CD14-positive monocyte (primary cell): Measurements from ENCODE around the gene PLCH2. TPM values are rescaled to one million over a fixed set of nuclear protein-coding genes. Genes with fewer than 3 reads are reported as not detected.

Experiments
- DNase-seq, 3 donors: peaks; one replicate each; pipeline ENCODE4 v3.0.0-alpha.2; 2011 to 2022
- H2AFZ ChIP-seq: 2 replicates; pipeline ENCODE4 v1.6.0; 2012; ENCODE audit warnings: mild to moderate bottlenecking, low read depth, low read length, inconsistent platforms; ENCODE audit not compliant: insufficient read depth, poor library complexity, severe bottlenecking
- H3K27ac ChIP-seq, 2 donors: 1 replicate in 1 of 2; 2 replicates in 1 of 2; pipeline ENCODE4 v1.5.1; 2012 to 2013; ENCODE audit warnings: low read length in 2 of 2, control low read depth in 1 of 2, inconsistent platforms in 1 of 2, low read depth in 1 of 2, mild to moderate bottlenecking in 1 of 2
- H3K27me3 ChIP-seq, 2 donors: one replicate each; pipeline versions ENCODE4 v1.6.0 to v1.6.1; 2011 to 2013; ENCODE audit warnings: low read length in 2 of 2; ENCODE audit not compliant: control insufficient read depth in 2 of 2, insufficient read depth in 2 of 2
- H3K36me3 ChIP-seq, 2 donors: replicated peaks in 1 of 2; 1 replicate in 1 of 2; 2 replicates in 1 of 2; pipeline versions ENCODE4 v1.5.1 to v1.6.1; 2012 to 2013; ENCODE audit warnings: low read length in 2 of 2, control low read depth in 1 of 2, inconsistent platforms in 1 of 2, mild to moderate bottlenecking in 1 of 2; ENCODE audit not compliant: insufficient read depth in 2 of 2, control insufficient read depth in 1 of 2
- H3K4me1 ChIP-seq, 2 donors: 1 replicate in 1 of 2; 2 replicates in 1 of 2; pipeline versions ENCODE4 v1.5.1 to v1.6.1; 2012 to 2013; ENCODE audit warnings: low read length in 2 of 2, control low read depth in 1 of 2, inconsistent platforms in 1 of 2, mild to moderate bottlenecking in 1 of 2, moderate library complexity in 1 of 2; ENCODE audit not compliant: insufficient read depth in 2 of 2, control insufficient read depth in 1 of 2
- H3K4me2 ChIP-seq: replicated peaks from 2 replicates; pipeline ENCODE3; 2012; ENCODE audit warnings: low read length, moderate library complexity, mild to moderate bottlenecking; ENCODE audit not compliant: poor library complexity, severe bottlenecking; ENCODE audit errors: extremely low read depth
- H3K4me3 ChIP-seq, 3 experiments: fragments of 200-600 bp in 1 of 3; sonication (generic) in 1 of 3; replicated peaks in 1 of 3; 1 replicate in 2 of 3; 2 replicates in 1 of 3; pipeline ENCODE4 v1.5.1; 2011 to 2013; ENCODE audit warnings: low read length in 3 of 3, mild to moderate bottlenecking in 3 of 3, control low read depth in 2 of 3, low read depth in 2 of 3, inconsistent platforms in 1 of 3, moderate library complexity in 1 of 3
- H3K79me2 ChIP-seq: 2 replicates; pipeline ENCODE4 v1.6.0; 2012; ENCODE audit warnings: mild to moderate bottlenecking, control low read depth, inconsistent platforms, low read length, moderate library complexity; ENCODE audit not compliant: insufficient read depth
- H3K9ac ChIP-seq: 2 replicates; pipeline ENCODE4 v1.6.0; 2017; ENCODE audit warnings: low read length, mild to moderate bottlenecking; ENCODE audit not compliant: insufficient read depth, poor library complexity, severe bottlenecking
- H3K9me3 ChIP-seq, 2 donors: replicated peaks in 1 of 2; 1 replicate in 1 of 2; 2 replicates in 1 of 2; pipeline versions ENCODE4 v1.5.1 to v1.6.1; 2012 to 2013; ENCODE audit warnings: low read length in 2 of 2, control low read depth in 1 of 2; ENCODE audit not compliant: control insufficient read depth in 1 of 2, insufficient read depth in 1 of 2
- H4K20me1 ChIP-seq: 2 replicates; pipeline ENCODE4 v1.6.0; 2012; ENCODE audit warnings: mild to moderate bottlenecking, low read length, control low read depth, moderate library complexity; ENCODE audit not compliant: insufficient read depth
- H3K27ac Mint-ChIP-seq, 7 donors: one replicate each; pipeline ENCODE4 v1.8.0; 2020; ENCODE audit warnings: mild to moderate bottlenecking in 7 of 7, mixed read lengths in 7 of 7, moderate library complexity in 6 of 7, inconsistent platforms in 2 of 7
- H3K27me3 Mint-ChIP-seq, 3 donors: one replicate each; pipeline ENCODE4 v1.8.0; 2021 to 2022; ENCODE audit warnings: low read depth in 3 of 3, mild to moderate bottlenecking in 3 of 3, mixed read lengths in 3 of 3, moderate library complexity in 3 of 3, inconsistent platforms in 1 of 3
- H3K36me3 Mint-ChIP-seq, 2 donors: one replicate each; pipeline ENCODE4 v1.8.0; 2020; ENCODE audit warnings: mixed read lengths in 2 of 2, inconsistent platforms in 1 of 2, mild to moderate bottlenecking in 1 of 2
- H3K4me1 Mint-ChIP-seq: one replicate; pipeline ENCODE4 v1.8.0; 2020; ENCODE audit warnings: mild to moderate bottlenecking, mixed read lengths
- H3K4me3 Mint-ChIP-seq, 2 donors: one replicate each; pipeline ENCODE4 v1.8.0; 2020; ENCODE audit warnings: mild to moderate bottlenecking in 2 of 2, mixed read lengths in 2 of 2, moderate library complexity in 1 of 2
- H3K9me3 Mint-ChIP-seq, 7 donors: one replicate each; pipeline ENCODE4 v1.8.0; 2020 to 2022; ENCODE audit warnings: mixed read lengths in 7 of 7, mild to moderate bottlenecking in 6 of 7, moderate library complexity in 6 of 7, inconsistent platforms in 2 of 7
- WGBS: methylation state at CpG from one replicate; pipeline ENCODE4 v1.1.5; 2013; ENCODE audit warnings: missing lambda C conversion rate; ENCODE audit not compliant: insufficient coverage; 5-methylcytosine and 5-hydroxymethylcytosine counted together
- intact Hi-C, 2 donors: fragments of 100-400 bp; cut with micrococcal nuclease; formaldehyde crosslinking; loops; one replicate each; pipeline versions ENCODE4 v1.15.0 to v1.15.1; 2023
- polyA plus RNA-seq, 3 donors: library from polyadenylated mRNA; depleted of rRNA in 1 of 3; unstranded in 2 of 3; stranded (reverse) in 1 of 3; fragments of 300-500 nt in 2 of 3; fragments of >200 nt in 1 of 3; fragmentation: Illumina TruSeq in 2 of 3; gene quantifications; 1 replicate in 2 of 3; 2 replicates in 1 of 3; pipeline ENCODE4 v1.2.3, GENCODE V29; 2012 to 2021
- TF ChIP-seq, protein P1 (sequence below): fragments of 200-600 bp; IDR thresholded peaks from one replicate; pipeline ENCODE4 v1.8.0; 2022; ENCODE audit warnings: antibody characterized with exemption, mild to moderate bottlenecking

PLCH2 gene
- polyA plus RNA-seq, 3 donors = 1.2 TPM; not detected in 2

GRCh38 chr1:2469103-2469940, 6.8 kb upstream of the PLCH2 start:
- Histone ChIP-seq H4K20me1 (no peaks in the 10 kb centered on the region), H3K27ac (no peak overlapping the region), H3K27me3 (peaks cover 0 to 3% of the 10 kb centered on the region in 2 donors), H3K9me3 (no peaks in the 10 kb centered on the region), H3K36me3 (no peaks in the 10 kb centered on the region), H3K4me2 (no peak overlapping the region), H3K9ac (no peak overlapping the region), H3K4me3 (no peak overlapping the region), H3K79me2 (no peaks in the 10 kb centered on the region), H3K4me1 (no peaks in the 10 kb centered on the region), H2AFZ (no peak overlapping the region)
- H3K4me1 Mint-ChIP-seq = no peaks in the 10 kb centered on the region
- TF ChIP-seq, protein P1, sequence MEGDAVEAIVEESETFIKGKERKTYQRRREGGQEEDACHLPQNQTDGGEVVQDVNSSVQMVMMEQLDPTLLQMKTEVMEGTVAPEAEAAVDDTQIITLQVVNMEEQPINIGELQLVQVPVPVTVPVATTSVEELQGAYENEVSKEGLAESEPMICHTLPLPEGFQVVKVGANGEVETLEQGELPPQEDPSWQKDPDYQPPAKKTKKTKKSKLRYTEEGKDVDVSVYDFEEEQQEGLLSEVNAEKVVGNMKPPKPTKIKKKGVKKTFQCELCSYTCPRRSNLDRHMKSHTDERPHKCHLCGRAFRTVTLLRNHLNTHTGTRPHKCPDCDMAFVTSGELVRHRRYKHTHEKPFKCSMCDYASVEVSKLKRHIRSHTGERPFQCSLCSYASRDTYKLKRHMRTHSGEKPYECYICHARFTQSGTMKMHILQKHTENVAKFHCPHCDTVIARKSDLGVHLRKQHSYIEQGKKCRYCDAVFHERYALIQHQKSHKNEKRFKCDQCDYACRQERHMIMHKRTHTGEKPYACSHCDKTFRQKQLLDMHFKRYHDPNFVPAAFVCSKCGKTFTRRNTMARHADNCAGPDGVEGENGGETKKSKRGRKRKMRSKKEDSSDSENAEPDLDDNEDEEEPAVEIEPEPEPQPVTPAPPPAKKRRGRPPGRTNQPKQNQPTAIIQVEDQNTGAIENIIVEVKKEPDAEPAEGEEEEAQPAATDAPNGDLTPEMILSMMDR = no peak
- no peaks in the 10 kb centered on the region for H3K36me3 Mint-ChIP-seq
- no peak for DNase-seq
- intact Hi-C loops = no loop called here
- WGBS = 69% methylated on average over 20 of the region's 25 CpGs
- H3K4me3 Mint-ChIP-seq = no peak overlapping the region
- H3K9me3 Mint-ChIP-seq = no peaks in the 10 kb centered on the region
- H3K27me3 Mint-ChIP-seq = peaks cover 0 to 25% (median 6%) of the 10 kb centered on the region in 3 donors
- H3K27ac Mint-ChIP-seq = no peak overlapping the region

GRCh38 chr1:2470290-2471158, 5.6 kb upstream of the PLCH2 start:
- H3K27ac Mint-ChIP-seq = no peak overlapping the region
- no peaks in the 10 kb centered on the region for H3K4me1 Mint-ChIP-seq
- DNase-seq = no peak
- H3K4me3 ChIP-seq = no peak overlapping the region
- 40% methylated on average over 22 of the region's 27 CpGs for WGBS
- H3K36me3 Mint-ChIP-seq = no peaks in the 10 kb centered on the region
- H3K27me3 Mint-ChIP-seq = peaks cover 0 to 22% (median 4%) of the 10 kb centered on the region in 3 donors
- H3K27me3 ChIP-seq = peaks cover 0 to 3% of the 10 kb centered on the region in 2 donors
- intact Hi-C loops = no loop called here
- H3K79me2 ChIP-seq = no peaks in the 10 kb centered on the region
- H3K9me3 Mint-ChIP-seq = no peaks in the 10 kb centered on the region
- H3K27ac ChIP-seq = no peak overlapping the region
- H4K20me1 ChIP-seq = no peaks in the 10 kb centered on the region
- H3K9ac ChIP-seq = no peak overlapping the region
- H3K4me1 ChIP-seq = no peaks in the 10 kb centered on the region
- no peak overlapping the region for H3K4me3 Mint-ChIP-seq
- TF ChIP-seq, protein P1 = no peak
- no peaks in the 10 kb centered on the region for H3K9me3 ChIP-seq
- no peaks in the 10 kb centered on the region for H3K36me3 ChIP-seq
- H2AFZ ChIP-seq = no peak overlapping the region
- no peak overlapping the region for H3K4me2 ChIP-seq
